ENCODE measurements around the gene ZNF77. TPM values are rescaled to one million over a fixed set of nuclear protein-coding genes. Genes with fewer than 3 reads are reported as not detected.

ZNF77 gene
- total RNA-seq, 1 experiment from 2014 or later: 5.1 TPM

- CTCF ChIA-PET: no interaction called here
- intact Hi-C loops (cut with micrococcal nuclease): no loop called here
Measured at GRCh38 chr19:2945575-2946184, 909 bp upstream of the ZNF77 start.

DNA sequence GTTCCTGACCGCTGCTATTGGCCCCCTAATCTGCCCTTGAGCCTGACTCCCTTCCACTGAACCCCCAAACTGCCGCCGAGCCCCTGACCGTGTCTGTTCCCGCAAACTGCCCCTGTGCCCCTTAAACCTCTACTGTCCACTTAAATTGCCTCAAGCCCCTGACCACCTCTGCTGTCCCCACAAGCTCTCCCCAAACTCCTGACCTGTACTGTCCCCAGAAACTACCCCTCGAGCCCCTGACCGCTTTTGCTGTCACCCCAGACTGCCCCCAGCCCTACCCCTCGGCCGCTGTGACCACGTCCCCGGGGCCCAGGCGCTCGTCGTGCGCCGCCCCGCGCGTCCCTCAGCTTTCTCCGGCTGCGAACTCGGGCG lies 382 bp downstream of the ZNF77 start:
- ATAC-seq: no peak
- BruUV-seq (replicated peaks): no TSS peak
- no peaks in the 10 kb centered on the region; the same call in 1 of the 2 replicates for H3K36me3 ChIP-seq (ENCODE audit: low read depth, low read length)

More at GRCh38 chr19:2945575-2946184, 909 bp upstream of the ZNF77 start:
- Histone ChIP-seq H3K9ac (ENCODE audit: low read length) (peak overlapping the region; percentile 82), H2AFZ (ENCODE audit: low read length) (peak overlapping the region; percentile 94), H4K20me1 (ENCODE audit: low read length) (no peaks in the 10 kb centered on the region), H3K4me1 (ENCODE audit: insufficient read depth, low read length) (peaks cover 9% of the 10 kb centered on the region; the same call in 1 of the 2 replicates), H3K4me2 (ENCODE audit: low read length) (peak overlapping the region; percentile 84), H3F3A (ENCODE audit: low read length, unreplicated experiment) (no peaks in the 10 kb centered on the region), H3K27me3 (ENCODE audit: low read length) (no peaks in the 10 kb centered on the region), H3K79me2 (ENCODE audit: low read length) (peaks cover 35% of the 10 kb centered on the region), H3K4me3 (ENCODE audit: low read length) (peak overlapping the region; percentile 74), H3K27ac (ENCODE audit: low read length) (peak overlapping the region; percentile 68; the same call in 1 of the 2 replicates), H3K9me3 (ENCODE audit: low read length) (no peaks in the 10 kb centered on the region), H3K9me2 (replicated peaks; ENCODE audit: low read length) (no peaks in the 10 kb centered on the region), H3K36me3 (ENCODE audit: low read depth, low read length) (no peaks in the 10 kb centered on the region)
- ATAC-seq (no peak), DNase-seq (no peak)
- no peak for TF ChIP-seq EZH2phosphoT487 (IDR thresholded peaks at IDR 0.05; ENCODE audit: borderline replicate concordance, low read length)
- no peak for TF ChIP-seq EZH2 (IDR thresholded peaks at IDR 0.05; ENCODE audit: low read length, unreplicated experiment)
- no peak for TF ChIP-seq CTCF (conservative IDR thresholded peaks at IDR 0.05; ENCODE audit: low read depth, low read length)
- POLR2A ChIA-PET (ENCODE audit: unreplicated experiment): no interaction called here
- TSS peak; percentile 85 for BruUV-seq (replicated peaks)

More for the DNA sequence above, 382 bp downstream of the ZNF77 start:
- intact Hi-C loops (cut with micrococcal nuclease): no loop called here
- H3K27me3 ChIP-seq (ENCODE audit: low read length): no peaks in the 10 kb centered on the region
- H3K27ac ChIP-seq (ENCODE audit: low read length): no peak overlapping the region
- TF ChIP-seq EZH2 (IDR thresholded peaks at IDR 0.05; ENCODE audit: low read length, unreplicated experiment): no peak
- TF ChIP-seq EZH2phosphoT487 (IDR thresholded peaks at IDR 0.05; ENCODE audit: borderline replicate concordance, low read length): no peak
- TF ChIP-seq CTCF (conservative IDR thresholded peaks at IDR 0.05; ENCODE audit: low read depth, low read length): no peak
- H3K4me2 ChIP-seq (ENCODE audit: low read length): peak overlapping the region; percentile 84
- peak overlapping the region; percentile 77 for H2AFZ ChIP-seq (ENCODE audit: low read length)
- no peaks in the 10 kb centered on the region for H3K9me2 ChIP-seq (replicated peaks; ENCODE audit: low read length)
- H3K9ac ChIP-seq (ENCODE audit: low read length): peak overlapping the region; percentile 81
- H3K79me2 ChIP-seq (ENCODE audit: low read length): peaks cover 25% of the 10 kb centered on the region
- H3K4me3 ChIP-seq (ENCODE audit: low read length): peak overlapping the region; percentile 74
- no peaks in the 10 kb centered on the region for H3F3A ChIP-seq (ENCODE audit: low read length, unreplicated experiment)
- no peak for DNase-seq
- no peaks in the 10 kb centered on the region for H4K20me1 ChIP-seq (ENCODE audit: low read length)
- peaks cover 5% of the 10 kb centered on the region; the same call in 1 of the 2 replicates for H3K4me1 ChIP-seq (ENCODE audit: insufficient read depth, low read length)
- H3K9me3 ChIP-seq (ENCODE audit: low read length): no peaks in the 10 kb centered on the region
- ChIA-PET POLR2A (ENCODE audit: unreplicated experiment) (no interaction called here), CTCF (no interaction called here)
